RWPE2 (cell line): ENCODE measurements around the gene ZNF275.
"Not testable (repeated sequence)": the region's sequence is repeated elsewhere in the genome, so short reads cannot be mapped to it uniquely, and the experiment has no call there.

Experiments used
- ATAC-seq: fragments of 200-7000 bp; cut with Tn5 transposase; 3 replicates; pipeline ENCODE4 v1.9.1; 2021; ENCODE audit warnings: low read depth
- DNase-seq: peaks from one replicate; pipeline ENCODE4 v3.0.0-alpha.2; 2020; ENCODE audit warnings: low spot score
- H3K27ac ChIP-seq: fragments of 450-650 bp; 2 replicates; pipeline ENCODE4 v1.5.1; 2017; ENCODE audit warnings: mild to moderate bottlenecking; ENCODE audit not compliant: poor library complexity, severe bottlenecking
- H3K27me3 ChIP-seq: fragments of 250-450 bp; sonication (Bioruptor Pico); 2 replicates; pipeline ENCODE4 v1.5.1; 2021; ENCODE audit warnings: mild to moderate bottlenecking, moderate library complexity; ENCODE audit not compliant: insufficient read depth, poor library complexity, severe bottlenecking
- H3K36me3 ChIP-seq: fragments of 250-450 bp; sonication (Bioruptor Pico); 2 replicates; pipeline ENCODE4 v1.5.1; 2020; ENCODE audit warnings: low read depth, mild to moderate bottlenecking, moderate library complexity
- H3K4me1 ChIP-seq: fragments of 250-450 bp; sonication (Bioruptor Pico); 2 replicates; pipeline ENCODE4 v1.5.1; 2021; ENCODE audit warnings: mild to moderate bottlenecking, moderate library complexity; ENCODE audit not compliant: insufficient read depth, poor library complexity, severe bottlenecking
- H3K4me3 ChIP-seq: fragments of 250-450 bp; sonication (Bioruptor Pico); 2 replicates; pipeline ENCODE4 v1.5.1; 2021; ENCODE audit warnings: mild to moderate bottlenecking, moderate library complexity; ENCODE audit not compliant: severe bottlenecking
- H3K9me3 ChIP-seq: fragments of 250-450 bp; sonication (Bioruptor Pico); 2 replicates; pipeline ENCODE4 v1.5.1; 2021; ENCODE audit warnings: mild to moderate bottlenecking, moderate library complexity; ENCODE audit not compliant: severe bottlenecking
- TF ChIP-seq, protein P1 (sequence below): fragments of 450-650 bp; IDR thresholded peaks from one replicate; pipeline ENCODE4 v1.5.1; 2017; ENCODE audit warnings: mild to moderate bottlenecking, moderate library complexity; ENCODE audit not compliant: poor library complexity, severe bottlenecking

Gene ZNF275

DNA sequence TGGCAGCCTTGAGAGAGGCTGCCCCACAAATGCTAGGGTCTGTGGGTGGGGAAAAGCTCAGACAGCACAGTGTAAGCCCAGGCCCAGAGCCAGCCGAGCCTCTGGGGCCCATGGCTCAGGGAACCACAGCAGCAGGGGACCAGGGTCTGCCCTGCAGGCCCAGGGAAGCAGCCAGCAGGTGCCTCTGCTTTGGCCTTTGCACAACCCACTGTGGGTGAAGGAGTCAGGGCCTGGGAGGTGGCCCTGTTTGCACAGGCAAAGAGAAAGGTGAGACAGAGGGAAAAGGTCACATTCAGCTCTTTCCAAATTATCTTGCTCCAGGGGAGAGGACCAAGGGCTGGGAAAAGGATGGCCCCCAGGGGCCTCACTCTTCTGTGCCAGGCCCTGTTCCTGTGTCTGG, 21.1 kb upstream of the ZNF275 start:
- Histone ChIP-seq H3K27me3 (no peaks in the 10 kb centered on the region), H3K4me1 (no peaks in the 10 kb centered on the region), H3K4me3 (no peak overlapping the region), H3K36me3 (no peaks in the 10 kb centered on the region), H3K27ac (no peak overlapping the region), H3K9me3 (no peaks in the 10 kb centered on the region)
- no peak for ATAC-seq
- no peak for DNase-seq
- TF ChIP-seq, protein P1, sequence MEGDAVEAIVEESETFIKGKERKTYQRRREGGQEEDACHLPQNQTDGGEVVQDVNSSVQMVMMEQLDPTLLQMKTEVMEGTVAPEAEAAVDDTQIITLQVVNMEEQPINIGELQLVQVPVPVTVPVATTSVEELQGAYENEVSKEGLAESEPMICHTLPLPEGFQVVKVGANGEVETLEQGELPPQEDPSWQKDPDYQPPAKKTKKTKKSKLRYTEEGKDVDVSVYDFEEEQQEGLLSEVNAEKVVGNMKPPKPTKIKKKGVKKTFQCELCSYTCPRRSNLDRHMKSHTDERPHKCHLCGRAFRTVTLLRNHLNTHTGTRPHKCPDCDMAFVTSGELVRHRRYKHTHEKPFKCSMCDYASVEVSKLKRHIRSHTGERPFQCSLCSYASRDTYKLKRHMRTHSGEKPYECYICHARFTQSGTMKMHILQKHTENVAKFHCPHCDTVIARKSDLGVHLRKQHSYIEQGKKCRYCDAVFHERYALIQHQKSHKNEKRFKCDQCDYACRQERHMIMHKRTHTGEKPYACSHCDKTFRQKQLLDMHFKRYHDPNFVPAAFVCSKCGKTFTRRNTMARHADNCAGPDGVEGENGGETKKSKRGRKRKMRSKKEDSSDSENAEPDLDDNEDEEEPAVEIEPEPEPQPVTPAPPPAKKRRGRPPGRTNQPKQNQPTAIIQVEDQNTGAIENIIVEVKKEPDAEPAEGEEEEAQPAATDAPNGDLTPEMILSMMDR, result no peak

DNA sequence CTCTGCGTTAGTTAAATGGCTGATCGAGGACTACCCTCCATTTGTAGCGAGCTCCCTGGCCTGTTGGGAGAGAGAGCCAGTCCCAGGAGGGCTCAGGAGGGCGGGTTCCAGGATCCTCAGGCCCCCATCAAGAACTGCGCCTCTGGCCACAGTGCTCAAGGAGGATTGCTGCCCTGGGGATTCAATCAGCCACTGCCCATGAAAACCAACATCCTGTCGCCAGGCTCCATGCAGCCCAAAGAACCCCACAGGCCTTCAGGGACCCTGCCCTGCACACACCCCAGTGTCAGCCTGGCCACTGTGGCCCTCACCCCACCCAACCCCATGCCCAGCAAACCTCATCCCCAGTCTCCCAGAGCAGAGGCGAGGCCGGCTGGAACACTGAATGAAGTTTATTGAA, 16.6 kb upstream of the ZNF275 start:
- Histone ChIP-seq H3K27ac (no peak overlapping the region), H3K4me3 (no peak overlapping the region), H3K4me1 (no peaks in the 10 kb centered on the region), H3K9me3 (no peaks in the 10 kb centered on the region), H3K36me3 (no peaks in the 10 kb centered on the region), H3K27me3 (no peaks in the 10 kb centered on the region)
- TF ChIP-seq, protein P1, result no peak
- DNase-seq, result no peak
- ATAC-seq, result no peak

DNA sequence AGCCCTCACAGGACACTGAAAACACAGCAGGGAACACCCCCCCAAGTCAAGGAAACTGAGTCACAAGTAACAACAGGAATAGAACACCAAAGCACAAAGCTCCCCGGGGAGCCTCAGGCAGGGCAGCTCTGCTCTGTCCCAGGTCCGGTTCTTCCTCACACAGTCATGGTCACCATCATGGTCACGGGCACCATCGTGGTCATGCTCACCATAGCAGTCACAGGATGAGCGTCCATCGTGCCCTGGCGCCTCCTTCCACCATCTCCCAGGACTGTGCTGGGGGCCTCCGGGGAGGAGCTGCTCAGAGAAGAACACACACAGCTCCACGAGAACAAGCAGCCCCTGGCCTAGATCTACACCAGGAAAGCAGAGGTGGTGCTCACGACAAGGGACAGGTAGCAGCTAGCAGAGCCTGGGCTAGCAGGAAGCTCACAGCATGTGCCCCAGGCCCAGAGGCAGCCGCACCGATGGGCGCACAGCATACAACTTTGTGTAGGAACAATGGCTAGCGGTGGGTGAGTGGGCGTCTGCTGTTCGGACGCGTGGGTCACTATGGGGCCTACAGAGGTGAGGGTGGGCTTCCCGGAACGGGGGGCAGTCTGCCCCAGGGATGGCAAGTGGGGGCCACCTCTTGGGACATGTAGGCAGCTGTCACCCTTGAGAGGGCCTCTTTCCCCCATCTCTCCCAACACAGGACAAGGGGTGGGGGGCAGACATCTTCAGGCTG, 15.8 kb upstream of the ZNF275 start:
- Histone ChIP-seq H3K27ac (no peak overlapping the region), H3K36me3 (no peaks in the 10 kb centered on the region), H3K9me3 (no peaks in the 10 kb centered on the region), H3K27me3 (no peaks in the 10 kb centered on the region), H3K4me1 (no peaks in the 10 kb centered on the region), H3K4me3 (no peak overlapping the region)
- ATAC-seq (no peak), DNase-seq (no peak)
- TF ChIP-seq, protein P1, result no peak

DNA sequence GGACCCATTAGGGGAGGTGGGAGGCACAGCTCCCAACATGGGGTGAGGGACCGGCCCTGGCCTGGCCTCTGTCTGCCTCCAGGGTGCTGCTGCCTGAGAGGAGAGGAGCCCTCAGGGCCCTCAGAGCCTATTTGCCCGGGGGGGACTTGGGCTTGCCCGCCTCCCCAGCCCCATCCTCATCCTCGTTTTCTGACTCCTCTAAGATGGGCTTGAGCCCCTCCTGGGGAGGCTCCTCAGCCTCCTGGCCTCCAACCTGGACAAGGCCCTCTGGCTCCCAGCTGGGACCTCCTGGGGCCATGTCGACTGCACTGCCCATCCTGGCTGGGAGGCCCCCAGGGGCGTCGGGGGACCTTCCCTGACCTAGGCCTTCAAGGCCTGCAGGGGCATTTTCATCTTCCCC, 15.1 kb upstream of the ZNF275 start:
- DNase-seq (no peak), ATAC-seq (no peak)
- TF ChIP-seq, protein P1, result no peak
- Histone ChIP-seq H3K4me3 (no peak overlapping the region), H3K36me3 (no peaks in the 10 kb centered on the region), H3K9me3 (no peaks in the 10 kb centered on the region), H3K4me1 (no peaks in the 10 kb centered on the region), H3K27ac (no peak overlapping the region), H3K27me3 (no peaks in the 10 kb centered on the region)

DNA sequence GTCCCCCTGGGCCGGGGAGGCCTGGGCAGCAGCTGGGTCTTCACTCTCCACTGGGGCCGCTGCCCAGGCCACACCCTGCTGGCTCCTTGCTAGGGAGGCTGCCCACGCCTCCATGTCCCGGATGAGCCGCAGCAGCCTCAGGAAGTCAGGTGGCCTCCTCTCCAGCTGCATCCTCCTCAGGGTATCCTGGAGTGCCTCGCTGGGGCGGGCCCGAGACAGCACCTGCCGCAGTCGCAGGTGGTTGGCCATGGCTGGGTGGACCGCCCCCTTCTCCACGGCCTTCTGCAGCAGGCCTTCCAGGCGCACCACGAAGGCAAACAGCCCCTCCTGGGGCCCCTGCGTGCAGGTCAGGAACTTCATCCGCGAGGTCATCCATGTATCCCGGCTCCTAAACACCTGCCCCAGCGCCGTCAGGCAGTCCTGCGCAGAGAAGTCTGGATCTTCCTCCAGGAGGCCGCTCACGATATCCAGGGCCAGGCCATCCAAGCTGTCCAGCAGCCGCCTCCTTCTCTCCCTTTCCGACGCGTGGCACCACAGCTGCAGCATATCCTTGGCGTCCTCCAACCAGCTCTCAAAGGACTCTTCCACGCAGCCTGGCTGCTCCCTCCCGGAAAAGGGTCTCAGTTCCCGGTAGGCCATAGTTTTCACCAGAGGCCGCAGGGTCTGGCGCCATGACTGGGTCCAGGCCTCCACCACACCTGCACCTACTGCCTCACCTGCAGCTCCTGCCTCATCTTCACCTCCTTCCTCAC, 14.5 kb upstream of the ZNF275 start:
- Histone ChIP-seq H3K36me3 (no peaks in the 10 kb centered on the region), H3K27me3 (no peaks in the 10 kb centered on the region), H3K4me1 (no peaks in the 10 kb centered on the region), H3K27ac (no peak overlapping the region), H3K9me3 (no peaks in the 10 kb centered on the region), H3K4me3 (no peak overlapping the region)
- TF ChIP-seq, protein P1, result no peak
- no peak for ATAC-seq
- DNase-seq, result no peak

DNA sequence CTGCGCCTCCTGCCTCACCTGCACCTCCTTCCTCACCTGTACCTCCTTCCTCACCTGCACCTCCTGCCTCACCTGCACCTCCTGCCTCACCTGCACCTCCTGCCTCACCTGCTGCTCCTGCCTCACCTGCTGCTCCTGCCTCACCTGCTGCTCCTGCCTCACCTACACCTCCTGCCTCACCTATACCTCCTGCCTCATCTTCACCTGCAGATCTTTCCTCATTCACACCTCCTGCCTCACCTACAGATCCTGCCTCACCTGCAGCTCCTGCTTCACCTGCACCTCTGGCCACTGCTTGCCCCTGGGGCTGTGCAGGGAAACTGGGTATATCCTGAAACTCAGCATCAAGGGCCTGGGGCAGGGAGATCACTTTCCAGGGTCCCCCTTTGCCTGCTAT, 13.9 kb upstream of the ZNF275 start:
- DNase-seq, H3K9me3 ChIP-seq: not testable (repeated sequence)

More for the DNA sequence above, 13.9 kb upstream of the ZNF275 start:
- not testable (repeated sequence) for H3K36me3 ChIP-seq, ATAC-seq, H3K4me1 ChIP-seq, H3K4me3 ChIP-seq, H3K27ac ChIP-seq, H3K27me3 ChIP-seq
